HepG2 (cell line): ENCODE results near the gene TCF3. TPM values are rescaled to one million over a fixed set of nuclear protein-coding genes. Genes with fewer than 3 reads are reported as not detected.

Experiments
- ESRRA ChIP-seq: sonication (generic); formaldehyde crosslinking; IDR thresholded peaks from 2 replicates; pipeline ENCODE4 v1.5.1; 2020; ENCODE audit warnings: mild to moderate bottlenecking, low read depth, missing genetic modification reagents
- HNRNPK ChIP-seq: fragments of 200-400 bp; formaldehyde crosslinking; IDR thresholded peaks from 2 replicates; pipeline ENCODE4 v1.6.1; 2018; ENCODE audit warnings: low read length, low read depth, moderate library complexity, mild to moderate bottlenecking; ENCODE audit not compliant: poor library complexity, severe bottlenecking
- LCORL ChIP-seq, 2 experiments: fragments of 450-650 bp in 1 of 2; sonication (generic) in 1 of 2; formaldehyde crosslinking in 1 of 2; IDR thresholded peaks; 2 replicates each; pipeline versions ENCODE4 v1.5.0 to v1.6.1; 2017 to 2020; ENCODE audit warnings: antibody characterized with exemption in 1 of 2, missing genetic modification reagents in 1 of 2
- MIER2 ChIP-seq: IDR thresholded peaks from 2 replicates; pipeline ENCODE4 v1.6.1; 2016; ENCODE audit warnings: missing biosample characterization, missing genetic modification reagents
- MZF1 ChIP-seq: sonication (generic); formaldehyde crosslinking; IDR thresholded peaks from 2 replicates; pipeline ENCODE4 v1.8.1; 2023; ENCODE audit warnings: mild to moderate bottlenecking, missing genetic modification reagents, borderline replicate concordance
- NFE2L1 ChIP-seq: sonication (generic); formaldehyde crosslinking; IDR thresholded peaks from 2 replicates; pipeline ENCODE4 v1.4.0; 2020; ENCODE audit warnings: missing genetic modification reagents, mild to moderate bottlenecking, borderline replicate concordance
- NRL ChIP-seq: sonication (generic); formaldehyde crosslinking; IDR thresholded peaks from 2 replicates; pipeline ENCODE4 v1.5.0; 2020; ENCODE audit warnings: missing genetic modification reagents, mild to moderate bottlenecking, moderate library complexity, borderline replicate concordance
- POLR2A ChIP-seq, 2 experiments: IDR thresholded peaks; 2 replicates each; pipeline ENCODE4 v1.6.1; 2011; ENCODE audit warnings: low read depth in 2 of 2, low read length in 2 of 2, mild to moderate bottlenecking in 1 of 2, moderate library complexity in 1 of 2; ENCODE audit not compliant: insufficient read depth in 1 of 2
- RFXANK ChIP-seq: IDR thresholded peaks from 2 replicates; pipeline ENCODE4 v1.6.1; 2016
- ZBTB39 ChIP-seq: sonication (generic); formaldehyde crosslinking; IDR thresholded peaks from 2 replicates; pipeline ENCODE4 v1.5.0; 2020; ENCODE audit warnings: missing genetic modification reagents
- ZNF101 ChIP-seq: sonication (generic); formaldehyde crosslinking; IDR thresholded peaks from 2 replicates; pipeline ENCODE4 v1.4.0; 2020; ENCODE audit warnings: mild to moderate bottlenecking, low read depth, missing genetic modification reagents, borderline replicate concordance
- ZNF530 ChIP-seq: sonication (generic); formaldehyde crosslinking; IDR thresholded peaks from 2 replicates; pipeline ENCODE4 v1.5.0; 2020; ENCODE audit warnings: low read depth, mild to moderate bottlenecking, missing genetic modification reagents
- ZNF749 ChIP-seq: sonication (generic); formaldehyde crosslinking; IDR thresholded peaks from 2 replicates; pipeline ENCODE4 v1.8.0; 2022; ENCODE audit warnings: mild to moderate bottlenecking, missing genetic modification reagents, moderate library complexity, borderline replicate concordance
- polyA plus RNA-seq, 8 experiments: library from polyadenylated mRNA; depleted of rRNA in 3 of 8; stranded (reverse) in 7 of 8; unstranded in 1 of 8; fragments of >200 nt; fragmentation: Illumina TruSeq in 4 of 8; extraction: Trizol in 4 of 8; gene quantifications; 2 replicates each; pipeline versions ENCODE4 v1.2.1 to v1.2.3, GENCODE V29; 2011 to 2016; ENCODE audit warnings: low read depth in 4 of 8, missing spikeins in 1 of 8, mixed read lengths in 1 of 8; ENCODE audit not compliant: insufficient read depth in 1 of 8
- total RNA-seq, 5 experiments: library from RNA; depleted of rRNA; stranded (reverse); fragments of >200 nt; fragmentation: Illumina TruSeq; extraction: Trizol; gene quantifications; 2 replicates each; pipeline ENCODE4 v1.2.3, GENCODE V29; 2016; ENCODE audit warnings: low read depth in 1 of 5
- TF ChIP-seq, protein P1 (sequence below): sonication (generic); formaldehyde crosslinking; IDR thresholded peaks from 2 replicates; pipeline ENCODE4 v1.5.1; 2020; ENCODE audit warnings: mild to moderate bottlenecking, missing genetic modification reagents, borderline replicate concordance
- TF ChIP-seq, protein P2 (sequence below): sonication (generic); formaldehyde crosslinking; conservative IDR thresholded peaks from 2 replicates; pipeline ENCODE4 v1.8.0; 2022; ENCODE audit warnings: mild to moderate bottlenecking, moderate library complexity, missing genetic modification reagents

Gene TCF3
- total and polyA plus RNA-seq, 2 of the 13 experiments (the other 11 are each of a cell fraction or from before 2014, with no cell fraction given): 51.4 to 53.2 TPM

- no peak for TF ChIP-seq ZBTB39
- no peak for TF ChIP-seq LCORL (IDR thresholded peaks at IDR 0.05)
- TF ChIP-seq LCORL (CRISPR knock-in tag; IDR thresholded peaks at IDR 0.05): no peak
- TF ChIP-seq NRL (CRISPR knock-in tag): no peak
- TF ChIP-seq MIER2: no peak
- TF ChIP-seq, protein P1, sequence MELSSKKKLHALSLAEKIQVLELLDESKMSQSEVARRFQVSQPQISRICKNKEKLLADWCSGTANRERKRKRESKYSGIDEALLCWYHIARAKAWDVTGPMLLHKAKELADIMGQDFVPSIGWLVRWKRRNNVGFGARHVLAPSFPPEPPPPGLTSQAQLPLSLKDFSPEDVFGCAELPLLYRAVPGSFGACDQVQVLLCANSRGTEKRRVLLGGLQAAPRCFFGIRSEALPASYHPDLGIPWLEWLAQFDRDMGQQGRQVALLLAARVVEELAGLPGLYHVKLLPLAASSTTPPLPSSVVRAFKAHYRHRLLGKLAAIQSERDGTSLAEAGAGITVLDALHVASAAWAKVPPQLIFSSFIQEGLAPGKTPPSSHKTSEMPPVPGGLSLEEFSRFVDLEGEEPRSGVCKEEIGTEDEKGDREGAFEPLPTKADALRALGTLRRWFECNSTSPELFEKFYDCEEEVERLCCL (CRISPR knock-in tag): no peak
- TF ChIP-seq, protein P2, sequence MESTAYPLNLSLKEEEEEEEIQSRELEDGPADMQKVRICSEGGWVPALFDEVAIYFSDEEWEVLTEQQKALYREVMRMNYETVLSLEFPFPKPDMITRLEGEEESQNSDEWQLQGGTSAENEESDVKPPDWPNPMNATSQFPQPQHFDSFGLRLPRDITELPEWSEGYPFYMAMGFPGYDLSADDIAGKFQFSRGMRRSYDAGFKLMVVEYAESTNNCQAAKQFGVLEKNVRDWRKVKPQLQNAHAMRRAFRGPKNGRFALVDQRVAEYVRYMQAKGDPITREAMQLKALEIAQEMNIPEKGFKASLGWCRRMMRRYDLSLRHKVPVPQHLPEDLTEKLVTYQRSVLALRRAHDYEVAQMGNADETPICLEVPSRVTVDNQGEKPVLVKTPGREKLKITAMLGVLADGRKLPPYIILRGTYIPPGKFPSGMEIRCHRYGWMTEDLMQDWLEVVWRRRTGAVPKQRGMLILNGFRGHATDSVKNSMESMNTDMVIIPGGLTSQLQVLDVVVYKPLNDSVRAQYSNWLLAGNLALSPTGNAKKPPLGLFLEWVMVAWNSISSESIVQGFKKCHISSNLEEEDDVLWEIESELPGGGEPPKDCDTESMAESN (CRISPR knock-in tag): no peak
- TF ChIP-seq RFXANK (CRISPR knock-in tag): no peak
- no peak for TF ChIP-seq ESRRA (CRISPR knock-in tag)
- no peak for TF ChIP-seq NFE2L1
- no peak for TF ChIP-seq ZNF101
- no peak for TF ChIP-seq ZNF530 (CRISPR knock-in tag)
- TF ChIP-seq MZF1: no peak
- TF ChIP-seq HNRNPK: no peak
- no peak for TF ChIP-seq ZNF749
- TF ChIP-seq POLR2A (IDR thresholded peaks at IDR 0.05; ENCODE audit: insufficient read depth in 1 of 2, low read depth in 2 of 2, low read length in 2 of 2): no peak
Observed at GRCh38 chr19:1656988-1657536, 4.6 kb upstream of the TCF3 start (continued).
